Activated CD4-positive, alpha-beta T cell treated with anti-CD3 and anti-CD28 coated beads, Interleukin-2, amount 10 ng/mL, durations not matched to agents 24 days and 14 days (primary cell): Measurements from ENCODE around the gene ZMYND15. TPM values are rescaled to one million over a fixed set of nuclear protein-coding genes. Genes with fewer than 3 reads are reported as not detected.
"Not testable (repeated sequence)": the region's sequence is repeated elsewhere in the genome, so short reads cannot be mapped to it uniquely, and the experiment has no call there.

Experiments used
- DNase-seq: peaks from one replicate; pipeline ENCODE4 v3.0.0; 2022
- H3K27ac Mint-ChIP-seq: one replicate; pipeline ENCODE4 v1.8.0; 2022; ENCODE audit warnings: mild to moderate bottlenecking, mixed read lengths
- H3K27me3 Mint-ChIP-seq: one replicate; pipeline ENCODE4 v1.8.0; 2022; ENCODE audit warnings: mixed read lengths
- H3K36me3 Mint-ChIP-seq: one replicate; pipeline ENCODE4 v1.8.0; 2022; ENCODE audit warnings: low read depth, mild to moderate bottlenecking, mixed read lengths
- H3K4me1 Mint-ChIP-seq: one replicate; pipeline ENCODE4 v1.8.0; 2021; ENCODE audit warnings: mixed read lengths
- H3K4me3 Mint-ChIP-seq: one replicate; pipeline ENCODE4 v1.8.0; 2022; ENCODE audit warnings: mild to moderate bottlenecking, moderate library complexity, mixed read lengths
- H3K9me3 Mint-ChIP-seq: one replicate; pipeline ENCODE4 v1.8.0; 2021; ENCODE audit warnings: mixed read lengths
- intact Hi-C: fragments of 100-400 bp; cut with micrococcal nuclease; formaldehyde crosslinking; loops from one replicate; pipeline ENCODE4 v1.15.1; 2023
- total RNA-seq: library from RNA; stranded (reverse); gene quantifications from 2 replicates; pipeline ENCODE4 v1.2.3, GENCODE V29; 2022

ZMYND15 gene
- total RNA-seq = not detected in 2 replicates

GRCh38 chr17:4739122-4740024, at the start of gene ZMYND15, which contains the start of gene CXCL16:
ZMYND15 (plus strand) TSS chr17:4739833; CDS start chr17:4740549, 716 bp downstream.
CXCL16 (minus strand) TSS chr17:4739928; CDS start chr17:4739339, 589 bp downstream.
- Mint-ChIP-seq H3K4me1 (peaks cover 22% of the 10 kb centered on the region), H3K27ac (peak within 1 kb of the TSS; percentile 48)
- intact Hi-C loops = no loop called here

GRCh38 chr17:4689872-4690271, 49.8 kb upstream of the ZMYND15 start:
- H3K4me3 Mint-ChIP-seq, H3K9me3 Mint-ChIP-seq, intact Hi-C loops, H3K27ac Mint-ChIP-seq, DNase-seq, H3K27me3 Mint-ChIP-seq: not testable (repeated sequence)
- Mint-ChIP-seq H3K4me1 (peaks cover 28% of the 10 kb centered on the region), H3K36me3 (peaks cover 65% of the 10 kb centered on the region)

More at GRCh38 chr17:4739122-4740024, at the start of gene ZMYND15, which contains the start of gene CXCL16:
- peak; percentile 89 for DNase-seq
- H3K27me3 Mint-ChIP-seq = peaks cover 37% of the 10 kb centered on the region
- no peaks in the 10 kb centered on the region for H3K36me3 Mint-ChIP-seq
- peak within 1 kb of the TSS; percentile 85 for H3K4me3 Mint-ChIP-seq
- H3K9me3 Mint-ChIP-seq = no peaks in the 10 kb centered on the region

DNA sequence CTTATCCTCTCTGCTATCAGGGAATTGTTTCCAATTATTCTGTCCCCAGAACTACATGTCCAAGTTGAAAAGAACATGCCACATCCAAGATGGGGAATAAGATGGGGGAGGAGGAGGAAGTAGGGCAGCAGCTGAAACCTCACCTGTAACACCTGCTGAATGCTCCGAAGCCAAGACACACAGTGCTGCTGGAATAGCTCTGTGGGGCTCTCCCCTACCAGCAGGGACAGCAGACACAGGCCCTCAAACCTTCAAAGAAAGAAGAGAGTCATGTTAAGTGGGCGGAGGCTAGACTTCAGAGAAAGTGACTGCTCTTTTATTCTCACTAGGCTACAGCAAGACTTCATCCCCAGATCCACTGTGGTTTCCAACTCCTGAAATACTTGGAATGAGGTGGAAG, 48.9 kb upstream of the ZMYND15 start:
- Mint-ChIP-seq H3K4me3 (no peak overlapping the region), H3K9me3 (no peaks in the 10 kb centered on the region), H3K27me3 (no peaks in the 10 kb centered on the region), H3K27ac (no peak overlapping the region), H3K4me1 (peaks cover 29% of the 10 kb centered on the region), H3K36me3 (peaks cover 62% of the 10 kb centered on the region)
- intact Hi-C loops = no loop called here
- peak; percentile 48 for DNase-seq

- intact Hi-C loops = no loop called here
- Mint-ChIP-seq H3K4me3 (no peak overlapping the region), H3K9me3 (no peaks in the 10 kb centered on the region), H3K27me3 (no peaks in the 10 kb centered on the region), H3K36me3 (peaks cover 66% of the 10 kb centered on the region), H3K4me1 (peaks cover 36% of the 10 kb centered on the region), H3K27ac (no peak overlapping the region)
- peak; percentile 45 for DNase-seq
Measured at GRCh38 chr17:4691686-4692085, 47.9 kb upstream of the ZMYND15 start.

DNA sequence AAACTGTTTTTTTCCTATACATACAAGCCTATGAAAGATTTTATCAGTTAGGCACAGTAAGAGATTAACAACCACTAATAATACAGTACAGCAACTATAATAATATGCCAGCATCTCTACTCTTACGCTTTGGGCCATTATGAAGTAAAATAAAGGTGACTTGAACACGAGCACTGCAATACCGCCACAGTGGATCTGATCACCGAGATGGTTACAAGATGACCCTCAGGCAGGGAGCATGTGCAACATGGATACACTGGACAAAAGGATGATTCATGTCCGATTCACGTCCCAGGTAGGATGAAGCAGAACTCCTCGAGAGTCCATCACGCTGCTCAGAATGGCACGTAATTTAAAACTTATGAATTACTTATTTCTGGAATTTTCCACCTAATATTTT, 46.2 kb upstream of the ZMYND15 start:
- Mint-ChIP-seq H3K4me3 (no peak overlapping the region), H3K9me3 (no peaks in the 10 kb centered on the region), H3K4me1 (peaks cover 35% of the 10 kb centered on the region), H3K36me3 (peaks cover 58% of the 10 kb centered on the region), H3K27me3 (no peaks in the 10 kb centered on the region), H3K27ac (no peak overlapping the region)
- no peak for DNase-seq
- intact Hi-C loops = no loop called here

DNA sequence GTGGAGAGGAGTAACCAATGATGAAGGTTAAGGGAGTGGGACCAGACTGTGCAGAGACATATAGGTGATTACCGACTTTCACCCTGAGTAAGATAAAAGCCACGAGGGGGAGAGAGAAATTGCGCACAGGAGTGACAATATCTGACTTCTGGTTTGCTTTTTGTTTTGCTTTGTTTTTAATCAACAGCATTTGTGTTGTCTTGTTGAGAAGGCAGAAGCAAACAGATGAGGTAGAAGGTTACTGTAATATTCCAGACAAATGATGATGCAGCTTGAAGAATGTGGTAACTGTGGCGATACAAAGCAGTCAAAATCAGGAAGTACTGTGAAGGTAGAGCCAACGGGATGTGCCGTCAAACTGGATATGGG, 43.2 kb upstream of the ZMYND15 start:
- Mint-ChIP-seq H3K27ac (peak overlapping the region; percentile 89), H3K36me3 (peaks cover 32% of the 10 kb centered on the region), H3K9me3 (no peaks in the 10 kb centered on the region), H3K4me1 (peaks cover 28% of the 10 kb centered on the region), H3K27me3 (no peaks in the 10 kb centered on the region), H3K4me3 (peak overlapping the region; percentile 47)
- intact Hi-C loops = no loop called here
- DNase-seq = peak; percentile 74

DNA sequence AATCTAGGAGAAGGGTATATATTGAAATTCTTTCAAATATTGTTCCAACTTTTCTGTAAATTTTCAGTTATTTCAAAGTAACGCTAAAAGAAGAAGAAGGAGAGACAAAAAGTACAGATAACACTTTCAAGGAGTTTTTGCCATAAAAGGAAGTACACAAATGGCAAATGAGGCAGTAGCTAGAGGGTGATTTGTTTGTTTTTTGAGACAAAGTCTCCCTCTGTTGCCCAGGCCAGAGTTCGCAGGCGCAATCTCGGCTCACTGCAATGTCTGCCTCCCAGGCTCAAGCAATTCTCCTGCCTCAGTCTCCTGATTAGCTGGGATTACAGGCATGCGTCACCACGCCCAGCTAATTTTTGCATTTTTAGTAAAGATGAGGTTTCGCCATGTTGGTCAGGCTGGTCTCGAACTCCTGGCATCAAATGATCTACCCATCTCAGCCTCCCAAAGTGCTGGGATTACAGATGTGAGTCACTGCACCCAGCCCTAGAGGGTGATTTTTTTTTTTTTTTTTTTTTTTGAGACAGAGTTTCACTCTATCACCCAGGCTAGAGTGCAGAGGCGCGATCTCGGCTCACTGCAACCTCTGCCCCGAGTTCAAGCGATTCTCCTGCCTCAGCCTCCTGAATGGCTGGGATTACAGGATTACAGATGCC, 40.1 kb upstream of the ZMYND15 start:
- not testable (repeated sequence) for H3K4me3 Mint-ChIP-seq, H3K27me3 Mint-ChIP-seq, H3K27ac Mint-ChIP-seq, H3K9me3 Mint-ChIP-seq
- peaks cover 39% of the 10 kb centered on the region for H3K4me1 Mint-ChIP-seq
- intact Hi-C loops = loop anchor here (5.0 kb wide), 1 partner anchor 142 kb away; the partner anchor contains the start of gene MYBBP1A
- H3K36me3 Mint-ChIP-seq = peaks cover 31% of the 10 kb centered on the region
- peak; percentile 50 for DNase-seq

GRCh38 chr17:4701116-4701515, 38.5 kb upstream of the ZMYND15 start:
- peaks cover 28% of the 10 kb centered on the region for H3K36me3 Mint-ChIP-seq
- H3K4me1 Mint-ChIP-seq = peaks cover 43% of the 10 kb centered on the region

DNA sequence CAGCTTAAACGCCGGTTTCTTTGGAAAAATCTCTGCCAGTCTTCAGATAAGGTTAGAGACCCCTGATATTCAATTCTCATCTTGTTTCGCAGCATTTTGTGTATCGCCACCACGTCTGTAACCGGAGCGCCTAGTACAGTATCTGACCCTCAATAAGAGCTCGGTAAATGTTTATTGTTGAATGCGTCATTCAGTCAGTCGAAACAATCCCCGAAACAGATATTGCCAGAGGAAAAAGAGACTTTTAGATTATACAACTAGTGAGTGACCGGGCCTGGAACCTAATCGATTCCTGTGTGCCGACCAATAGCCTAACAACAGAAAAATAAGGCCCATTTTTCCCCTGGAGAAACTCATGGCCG, 36.3 kb upstream of the ZMYND15 start:
- Mint-ChIP-seq H3K4me1 (peaks cover 41% of the 10 kb centered on the region), H3K27me3 (no peaks in the 10 kb centered on the region), H3K9me3 (no peaks in the 10 kb centered on the region), H3K4me3 (peak overlapping the region; percentile 95), H3K36me3 (peaks cover 21% of the 10 kb centered on the region), H3K27ac (peak overlapping the region; percentile 94)
- intact Hi-C loops = loop anchor here (5.0 kb wide), 1 partner anchor 146 kb away; the partner anchor contains the start of gene MYBBP1A
- no peak for DNase-seq

More at GRCh38 chr17:4701116-4701515, 38.5 kb upstream of the ZMYND15 start:
- Mint-ChIP-seq H3K27ac (peak overlapping the region; percentile 18), H3K27me3 (no peaks in the 10 kb centered on the region), H3K4me3 (peak overlapping the region; percentile 95), H3K9me3 (no peaks in the 10 kb centered on the region)
- DNase-seq = no peak
- intact Hi-C loops = loop anchor here (5.0 kb wide), 1 partner anchor 144 kb away; the partner anchor contains the start of gene MYBBP1A

GRCh38 chr17:4704574-4704907, 35.1 kb upstream of the ZMYND15 start:
- not testable (repeated sequence) for H3K9me3 Mint-ChIP-seq, DNase-seq, H3K27me3 Mint-ChIP-seq
- Mint-ChIP-seq H3K4me3 (peak overlapping the region; percentile 95), H3K36me3 (peaks cover 21% of the 10 kb centered on the region), H3K27ac (peak overlapping the region; percentile 94), H3K4me1 (peaks cover 45% of the 10 kb centered on the region)
- intact Hi-C loops = loop anchor here (5.0 kb wide), 1 partner anchor 147 kb away; the partner anchor contains the start of gene MYBBP1A

DNA sequence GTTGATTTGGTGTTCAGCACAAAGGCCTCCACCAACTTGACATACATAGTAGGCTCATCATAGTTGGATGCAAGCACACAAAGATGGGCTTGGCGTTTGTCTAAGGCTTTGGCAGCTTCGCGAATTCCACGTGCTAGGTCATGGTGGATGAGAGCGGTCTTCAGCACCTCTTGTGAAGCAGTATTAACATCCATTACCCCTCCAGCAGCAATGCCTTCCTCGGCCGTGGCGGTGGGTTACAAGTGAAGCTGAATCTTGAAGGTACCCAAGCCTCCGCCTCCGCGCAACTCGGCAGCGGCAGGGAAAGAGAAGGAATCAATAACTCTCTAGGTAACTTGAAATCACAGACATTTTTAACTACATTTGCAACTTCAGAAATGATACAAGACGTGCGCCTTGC, 34.6 kb upstream of the ZMYND15 start:
- Mint-ChIP-seq H3K9me3 (no peaks in the 10 kb centered on the region), H3K27me3 (no peaks in the 10 kb centered on the region), H3K4me1 (peaks cover 50% of the 10 kb centered on the region), H3K4me3 (peak overlapping the region; percentile 95), H3K27ac (peak overlapping the region; percentile 94), H3K36me3 (peaks cover 21% of the 10 kb centered on the region)
- DNase-seq = peak; percentile 64
- intact Hi-C loops = loop anchor here (5.0 kb wide), 1 partner anchor 148 kb away; the partner anchor contains the start of gene MYBBP1A

- Mint-ChIP-seq H3K36me3 (peaks cover 24% of the 10 kb centered on the region), H3K4me1 (peaks cover 48% of the 10 kb centered on the region), H3K27me3 (no peaks in the 10 kb centered on the region), H3K9me3 (no peaks in the 10 kb centered on the region), H3K4me3 (peak overlapping the region; percentile 48), H3K27ac (peak overlapping the region; percentile 39)
- DNase-seq = peak; percentile 54
- intact Hi-C loops = no loop called here
Measured at GRCh38 chr17:4706121-4706520, 33.5 kb upstream of the ZMYND15 start.

GRCh38 chr17:4708436-4708835, 31.2 kb upstream of the ZMYND15 start:
- intact Hi-C loops = no loop called here
- H3K4me3 Mint-ChIP-seq = peak overlapping the region; percentile 18
- no peaks in the 10 kb centered on the region for H3K27me3 Mint-ChIP-seq
- peaks cover 14% of the 10 kb centered on the region for H3K36me3 Mint-ChIP-seq
- no peaks in the 10 kb centered on the region for H3K9me3 Mint-ChIP-seq
- H3K27ac Mint-ChIP-seq = peak overlapping the region; percentile 68
- H3K4me1 Mint-ChIP-seq = peaks cover 44% of the 10 kb centered on the region
- DNase-seq = peak; percentile 90
